HepG2 (cell line): ENCODE results near the gene RXFP3. TPM values are rescaled to one million over a fixed set of nuclear protein-coding genes. Genes with fewer than 3 reads are reported as not detected.
A peak's percentile ranks its signal among the peaks of the same experiment; 100 is the strongest.

Source experiments
- ATAC-seq: fragments of 200-7000 bp; cut with Tn5 transposase; 3 replicates; pipeline ENCODE4 v1.9.1; 2020; ENCODE audit warnings: mild to moderate bottlenecking, moderate library complexity
- BruUV-seq: library from RNA; stranded (reverse); fragments of 400-500 nt; replicated peaks from 2 replicates; lab custom pipeline; 2021; lab: Mats Ljungman, UMichigan
- CTCF ChIA-PET: fragments of 300-600 bp; formaldehyde crosslinking; extraction: SDS; loops from one replicate; lab custom pipeline; 2021; ENCODE audit warnings: low total read pairs, inconsistent platforms, low intra/inter-chr PET ratio; lab: Yijun Ruan, JAX
- POLR2A ChIA-PET: fragments of 350-600 bp; sonication (Branson Sonifier 250); formaldehyde crosslinking; loops from one replicate; lab custom pipeline; 2020; ENCODE audit warnings: antibody characterized with exemption, inconsistent platforms; lab: Yijun Ruan, JAX
- DNase-seq: peaks from one replicate; pipeline ENCODE4 v3.0.0-alpha.2; 2015; ENCODE audit warnings: low spot score
- FAIRE-seq: peaks from 3 replicates; lab custom pipeline; 2011; peaks lifted over from hg19 to GRCh38; lab: Jason Lieb, UNC
- H2AFZ ChIP-seq: one replicate; pipeline ENCODE4 v1.6.1; 2011; ENCODE audit warnings: low read length, inconsistent platforms
- H3K27ac ChIP-seq: fragments of 300-600 bp; 3 replicates; pipeline ENCODE4 v1.8.0; 2011; ENCODE audit warnings: mixed run types, mild to moderate bottlenecking, mixed read lengths, low read length, inconsistent platforms; ENCODE audit not compliant: insufficient read depth; ENCODE audit errors: extremely low read length
- H3K27me3 ChIP-seq, 2 experiments: fragments of 200-600 bp in 1 of 2; 2 replicates in 1 of 2; 3 replicates in 1 of 2; pipeline versions ENCODE4 v1.6.0 to v1.8.0; 2011; ENCODE audit warnings: low read length in 2 of 2, mild to moderate bottlenecking in 2 of 2, moderate library complexity in 2 of 2, inconsistent platforms in 1 of 2; ENCODE audit not compliant: insufficient read depth in 2 of 2, control insufficient read depth in 1 of 2
- H3K36me3 ChIP-seq, 2 experiments: fragments of 200-600 bp in 1 of 2; replicated peaks in 1 of 2; 2 replicates in 1 of 2; 3 replicates in 1 of 2; pipeline versions ENCODE4 v1.5.1 to v1.8.0; 2011; ENCODE audit warnings: low read length in 2 of 2, inconsistent platforms in 1 of 2; ENCODE audit not compliant: insufficient read depth in 2 of 2, control insufficient read depth in 1 of 2
- H3K4me1 ChIP-seq: 2 replicates; pipeline ENCODE4 v1.5.1; 2012; ENCODE audit warnings: low read length, inconsistent platforms; ENCODE audit not compliant: insufficient read depth
- H3K4me2 ChIP-seq: 2 replicates; pipeline ENCODE4 v1.6.0; 2011; ENCODE audit warnings: low read depth, low read length, inconsistent platforms
- H3K4me3 ChIP-seq, 3 experiments: fragments of 200-600 bp in 1 of 3; sonication (generic), shearing (Covaris generic) in 1 of 3; replicated peaks in 1 of 3; 2 replicates each; pipeline ENCODE4 v1.5.1; 2011 to 2016; ENCODE audit warnings: low read length in 3 of 3, inconsistent platforms in 2 of 3, low read depth in 2 of 3, mild to moderate bottlenecking in 2 of 3, control low read depth in 1 of 3, mixed read lengths in 1 of 3; ENCODE audit not compliant: insufficient read depth in 1 of 3
- H3K79me2 ChIP-seq: one replicate; pipeline ENCODE4 v1.6.1; 2011; ENCODE audit warnings: low read length, inconsistent platforms; ENCODE audit not compliant: insufficient read depth
- H3K9ac ChIP-seq: 2 replicates; pipeline ENCODE4 v1.6.0; 2011; ENCODE audit warnings: mild to moderate bottlenecking, low read depth, low read length, inconsistent platforms; ENCODE audit not compliant: insufficient read depth
- H3K9me3 ChIP-seq: 2 replicates; pipeline ENCODE4 v1.5.1; 2012; ENCODE audit warnings: mild to moderate bottlenecking, low read length
- H4K20me1 ChIP-seq: 2 replicates; pipeline ENCODE4 v1.6.0; 2011; ENCODE audit warnings: inconsistent platforms, mild to moderate bottlenecking, low read length, moderate library complexity; ENCODE audit not compliant: insufficient read depth
- BCL6 ChIP-seq: IDR thresholded peaks from 2 replicates; pipeline ENCODE4 v1.6.1; 2016; ENCODE audit warnings: missing genetic modification reagents, missing compliant biosample characterization
- CHCHD3 ChIP-seq: sonication (generic); formaldehyde crosslinking; IDR thresholded peaks from 2 replicates; pipeline ENCODE4 v1.8.0; 2022; ENCODE audit warnings: mild to moderate bottlenecking, missing genetic modification reagents, moderate library complexity
- ELF4 ChIP-seq: sonication (generic); formaldehyde crosslinking; IDR thresholded peaks from 2 replicates; pipeline ENCODE4 v1.5.0; 2020; ENCODE audit warnings: missing genetic modification reagents, mild to moderate bottlenecking, moderate library complexity, borderline replicate concordance
- ISL2 ChIP-seq: sonication (generic); formaldehyde crosslinking; IDR thresholded peaks from 2 replicates; pipeline ENCODE4 v1.5.0; 2020; ENCODE audit warnings: missing genetic modification reagents
- MLLT10 ChIP-seq: sonication (generic); formaldehyde crosslinking; IDR thresholded peaks from 2 replicates; pipeline ENCODE4 v1.4.0; 2020; ENCODE audit warnings: missing genetic modification reagents
- MYC ChIP-seq: sonication (generic); formaldehyde crosslinking; IDR thresholded peaks from 2 replicates; pipeline ENCODE4 v1.9.0; 2021; ENCODE audit warnings: missing genetic modification reagents, borderline replicate concordance
- NFE2L2 ChIP-seq: fragments of 150-350 bp; IDR thresholded peaks from 2 replicates; pipeline ENCODE4 v1.6.1; 2014; ENCODE audit warnings: low read length
- SOX13 ChIP-seq, 3 experiments: fragments of 450-650 bp in 1 of 3; sonication (generic) in 1 of 3; formaldehyde crosslinking in 1 of 3; IDR thresholded peaks in 2 of 3; conservative IDR thresholded peaks in 1 of 3; 2 replicates each; pipeline versions ENCODE4 v1.5.0 to v1.6.1; 2016 to 2020; ENCODE audit warnings: antibody characterized with exemption in 1 of 3, mild to moderate bottlenecking in 1 of 3, missing compliant biosample characterization in 1 of 3, missing genetic modification reagents in 1 of 3, moderate library complexity in 1 of 3
- THAP9 ChIP-seq: sonication (generic); formaldehyde crosslinking; IDR thresholded peaks from 2 replicates; pipeline ENCODE4; 2020; ENCODE audit warnings: missing genetic modification reagents, mild to moderate bottlenecking, borderline replicate concordance
- ZNF207 ChIP-seq: fragments of 450-650 bp; IDR thresholded peaks from 2 replicates; pipeline ENCODE4 v1.6.1; 2016; ENCODE audit warnings: antibody characterized with exemption, borderline replicate concordance
- ZNF619 ChIP-seq: sonication (generic); formaldehyde crosslinking; IDR thresholded peaks from 2 replicates; pipeline ENCODE4 v1.4.0; 2020; ENCODE audit warnings: mild to moderate bottlenecking, missing genetic modification reagents
- ZSCAN25 ChIP-seq: sonication (generic); formaldehyde crosslinking; IDR thresholded peaks from 2 replicates; pipeline ENCODE4 v1.8.0; 2022; ENCODE audit warnings: mild to moderate bottlenecking, missing genetic modification reagents
- WGBS: methylation state at CpG from one replicate; pipeline ENCODE4 v1.1.6; 2017; ENCODE audit warnings: low lambda C conversion rate; 5-methylcytosine and 5-hydroxymethylcytosine counted together
- in situ Hi-C: cut with HindIII; loops from 2 replicates; pipeline ENCODE4 v1.10.0; 2017; ENCODE audit warnings: low pct_unique_long_range_greater_than_20kb; ENCODE audit not compliant: extremely low pct_ligation_motif_present
- intact Hi-C: fragments of 100-400 bp; cut with micrococcal nuclease; formaldehyde crosslinking; loops from one replicate; pipeline ENCODE4 v1.10.0; 2022; ENCODE audit not compliant: unreplicated experiment
- polyA plus RNA-seq, 8 experiments: library from polyadenylated mRNA; depleted of rRNA in 3 of 8; stranded (reverse) in 7 of 8; unstranded in 1 of 8; fragments of >200 nt; fragmentation: Illumina TruSeq in 4 of 8; extraction: Trizol in 4 of 8; gene quantifications; 2 replicates each; pipeline versions ENCODE4 v1.2.1 to v1.2.3, GENCODE V29; 2011 to 2016; ENCODE audit warnings: low read depth in 4 of 8, missing spikeins in 1 of 8, mixed read lengths in 1 of 8; ENCODE audit not compliant: insufficient read depth in 1 of 8
- total RNA-seq, 5 experiments: library from RNA; depleted of rRNA; stranded (reverse); fragments of >200 nt; fragmentation: Illumina TruSeq; extraction: Trizol; gene quantifications; 2 replicates each; pipeline ENCODE4 v1.2.3, GENCODE V29; 2016; ENCODE audit warnings: low read depth in 1 of 5
- TF ChIP-seq, protein P1 (sequence below): sonication (generic); formaldehyde crosslinking; IDR thresholded peaks from 2 replicates; pipeline ENCODE4 v1.5.1; 2020; ENCODE audit warnings: missing genetic modification reagents, mild to moderate bottlenecking, borderline replicate concordance

Gene RXFP3
- total and polyA plus RNA-seq, 2 of the 13 experiments (the other 11 are each of a cell fraction or from before 2014, with no cell fraction given) = not detected

GRCh38 chr5:33888587-33888986, 47.6 kb upstream of the RXFP3 start (continued):
- TF ChIP-seq MYC (no peak), ELF4 (CRISPR knock-in tag) (no peak), NFE2L2 (no peak), ZSCAN25 (no peak), ZNF619 (CRISPR knock-in tag) (no peak)
- TF ChIP-seq, protein P1, sequence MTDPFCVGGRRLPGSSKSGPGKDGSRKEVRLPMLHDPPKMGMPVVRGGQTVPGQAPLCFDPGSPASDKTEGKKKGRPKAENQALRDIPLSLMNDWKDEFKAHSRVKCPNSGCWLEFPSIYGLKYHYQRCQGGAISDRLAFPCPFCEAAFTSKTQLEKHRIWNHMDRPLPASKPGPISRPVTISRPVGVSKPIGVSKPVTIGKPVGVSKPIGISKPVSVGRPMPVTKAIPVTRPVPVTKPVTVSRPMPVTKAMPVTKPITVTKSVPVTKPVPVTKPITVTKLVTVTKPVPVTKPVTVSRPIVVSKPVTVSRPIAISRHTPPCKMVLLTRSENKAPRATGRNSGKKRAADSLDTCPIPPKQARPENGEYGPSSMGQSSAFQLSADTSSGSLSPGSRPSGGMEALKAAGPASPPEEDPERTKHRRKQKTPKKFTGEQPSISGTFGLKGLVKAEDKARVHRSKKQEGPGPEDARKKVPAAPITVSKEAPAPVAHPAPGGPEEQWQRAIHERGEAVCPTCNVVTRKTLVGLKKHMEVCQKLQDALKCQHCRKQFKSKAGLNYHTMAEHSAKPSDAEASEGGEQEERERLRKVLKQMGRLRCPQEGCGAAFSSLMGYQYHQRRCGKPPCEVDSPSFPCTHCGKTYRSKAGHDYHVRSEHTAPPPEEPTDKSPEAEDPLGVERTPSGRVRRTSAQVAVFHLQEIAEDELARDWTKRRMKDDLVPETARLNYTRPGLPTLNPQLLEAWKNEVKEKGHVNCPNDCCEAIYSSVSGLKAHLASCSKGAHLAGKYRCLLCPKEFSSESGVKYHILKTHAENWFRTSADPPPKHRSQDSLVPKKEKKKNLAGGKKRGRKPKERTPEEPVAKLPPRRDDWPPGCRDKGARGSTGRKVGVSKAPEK = no peak

DNA sequence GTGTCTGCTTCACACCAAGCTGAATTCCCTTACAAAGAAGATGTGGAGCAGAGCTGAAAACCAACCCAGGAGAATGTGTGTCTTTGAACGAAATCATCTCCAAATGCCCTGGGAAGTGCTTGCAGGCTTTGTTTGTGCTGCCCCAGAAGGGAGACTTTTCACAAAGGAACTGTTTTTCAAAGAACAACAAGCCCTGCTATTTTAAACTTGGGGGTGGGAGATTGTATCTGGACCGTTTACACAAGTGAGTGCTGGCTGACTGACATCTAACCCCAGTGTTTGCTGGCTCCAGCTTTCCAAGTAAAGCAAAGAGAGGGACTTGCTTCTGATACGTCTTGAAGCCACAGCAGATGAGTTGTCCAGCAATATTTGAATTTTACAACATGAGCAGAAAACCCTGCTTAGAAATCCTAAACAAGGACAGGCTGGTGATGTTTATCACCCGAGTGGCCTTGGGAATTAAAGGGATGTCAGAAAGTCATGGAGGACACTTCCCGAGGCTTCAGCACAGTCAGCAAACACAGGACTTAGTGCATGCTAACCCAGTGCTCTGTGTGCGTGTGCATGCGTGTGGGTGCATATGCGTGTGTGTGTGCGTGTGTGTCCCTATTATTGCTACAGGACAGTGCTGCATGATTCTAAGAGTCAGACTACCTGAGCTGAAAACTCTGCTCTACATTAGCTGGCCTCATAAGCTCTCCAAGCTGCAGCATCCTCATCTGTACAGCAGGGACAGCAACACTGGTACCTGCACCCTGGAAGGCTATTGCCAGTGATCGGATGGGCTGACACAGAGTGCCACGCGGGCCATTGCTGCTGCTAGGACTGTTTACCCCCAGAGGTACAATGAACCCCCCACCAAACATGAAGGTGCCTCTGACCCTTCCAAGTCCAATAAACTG, 45.8 kb upstream of the RXFP3 start:
- BruUV-seq = no TSS peak
- peak; percentile 4 for DNase-seq
- no peaks in the 10 kb centered on the region for H3K4me1 ChIP-seq
- FAIRE-seq = peak; percentile 21
- H3K9ac ChIP-seq = no peak overlapping the region
- peaks cover 1 to 17% of the 10 kb centered on the region in 2 experiments; a peak in 3 of 5 replicates for H3K27me3 ChIP-seq
- no peak overlapping the region for H3K27ac ChIP-seq
- in situ Hi-C loops = no loop called here
- TF ChIP-seq ZNF207 (no peak), ISL2 (CRISPR knock-in tag) (no peak), SOX13 (IDR thresholded peaks at IDR 0.05) (no peak), SOX13 (CRISPR knock-in tag; conservative IDR thresholded peaks at IDR 0.05 in 1 of 2, IDR thresholded peaks at IDR 0.05 in 1 of 2) (peak in 1 of 2 experiments; percentile 23; a peak in 1 of 4 replicates), THAP9 (CRISPR knock-in tag) (no peak), BCL6 (peak; percentile 86), CHCHD3 (CRISPR knock-in tag) (no peak), MLLT10 (no peak)
- TF ChIP-seq, all 625 proteins: peak for 2
- POLR2A ChIA-PET = no interaction called here
- intact Hi-C loops = no loop called here
- H3K9me3 ChIP-seq = no peaks in the 10 kb centered on the region
- WGBS = 34% methylated on average over 9 of the region's 12 CpGs
- H3K4me3 ChIP-seq = no peak overlapping the region
- no peak overlapping the region for H3K4me2 ChIP-seq
- H3K79me2 ChIP-seq = no peaks in the 10 kb centered on the region
- CTCF ChIA-PET = no interaction called here
- no peaks in the 10 kb centered on the region for H3K36me3 ChIP-seq
- no peaks in the 10 kb centered on the region for H4K20me1 ChIP-seq
- H2AFZ ChIP-seq = no peak overlapping the region
- peak; percentile 67 for ATAC-seq
